DND-41 (cell line): ENCODE results near the gene TSC22D1.

ENCODE experiments used
- CTCF ChIP-seq: IDR thresholded peaks from 2 replicates; pipeline ENCODE4 v1.5.1; 2012; ENCODE audit warnings: borderline replicate concordance, low read length, moderate library complexity, mild to moderate bottlenecking; ENCODE audit not compliant: poor library complexity, severe bottlenecking; ENCODE audit errors: extremely low read depth
- EZH2 ChIP-seq: IDR thresholded peaks from 3 replicates; pipeline ENCODE4 v1.6.1; 2012; ENCODE audit warnings: borderline replicate concordance, low read depth, mild to moderate bottlenecking, moderate library complexity, low read length, inconsistent platforms; ENCODE audit not compliant: severe bottlenecking

- TF ChIP-seq CTCF (no peak), EZH2 (no peak)
These were observed 7.0 kb upstream of the TSC22D1 start for GRCh38 chr13:44583137-44583536.
